Measurements from ENCODE around the gene RELN. TPM values are rescaled to one million over a fixed set of nuclear protein-coding genes. Genes with fewer than 3 reads are reported as not detected.

Gene RELN
- total and polyA plus RNA-seq, 2 experiments from 2014 or later, result 3.9 to 22.0 TPM

DNA sequence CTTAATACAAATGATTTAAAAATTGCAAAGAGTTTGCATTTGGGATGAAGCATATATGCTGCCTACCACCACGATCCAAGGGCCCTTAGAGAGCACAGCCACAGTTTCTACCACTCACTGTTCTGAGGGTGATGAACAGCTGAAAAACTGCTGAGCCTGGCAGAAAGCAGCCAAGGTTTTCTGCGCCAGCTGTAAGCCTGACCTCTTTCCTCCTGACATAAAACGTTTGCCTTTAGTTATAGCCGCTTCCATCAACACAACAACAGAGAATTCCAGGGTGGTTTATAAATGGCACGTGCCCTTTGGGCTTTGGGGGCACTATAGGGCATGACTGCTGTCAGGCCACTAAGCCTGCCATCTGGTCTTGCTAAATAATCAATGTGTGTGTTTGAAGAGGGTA is 222.8 kb downstream of the RELN start:
- TF ChIP-seq EZH2 (IDR thresholded peaks at IDR 0.05; ENCODE audit: borderline replicate concordance) (no peak), EZH2phosphoT487 (IDR thresholded peaks at IDR 0.05; ENCODE audit: low read depth, severe bottlenecking, unreplicated experiment) (no peak)
- TF ChIP-seq, protein P1, sequence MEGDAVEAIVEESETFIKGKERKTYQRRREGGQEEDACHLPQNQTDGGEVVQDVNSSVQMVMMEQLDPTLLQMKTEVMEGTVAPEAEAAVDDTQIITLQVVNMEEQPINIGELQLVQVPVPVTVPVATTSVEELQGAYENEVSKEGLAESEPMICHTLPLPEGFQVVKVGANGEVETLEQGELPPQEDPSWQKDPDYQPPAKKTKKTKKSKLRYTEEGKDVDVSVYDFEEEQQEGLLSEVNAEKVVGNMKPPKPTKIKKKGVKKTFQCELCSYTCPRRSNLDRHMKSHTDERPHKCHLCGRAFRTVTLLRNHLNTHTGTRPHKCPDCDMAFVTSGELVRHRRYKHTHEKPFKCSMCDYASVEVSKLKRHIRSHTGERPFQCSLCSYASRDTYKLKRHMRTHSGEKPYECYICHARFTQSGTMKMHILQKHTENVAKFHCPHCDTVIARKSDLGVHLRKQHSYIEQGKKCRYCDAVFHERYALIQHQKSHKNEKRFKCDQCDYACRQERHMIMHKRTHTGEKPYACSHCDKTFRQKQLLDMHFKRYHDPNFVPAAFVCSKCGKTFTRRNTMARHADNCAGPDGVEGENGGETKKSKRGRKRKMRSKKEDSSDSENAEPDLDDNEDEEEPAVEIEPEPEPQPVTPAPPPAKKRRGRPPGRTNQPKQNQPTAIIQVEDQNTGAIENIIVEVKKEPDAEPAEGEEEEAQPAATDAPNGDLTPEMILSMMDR (IDR thresholded peaks at IDR 0.05; ENCODE audit: poor library complexity), result no peak
- DNase-seq (ENCODE audit: low spot score), result no peak
- Histone ChIP-seq H2AFZ (no peak overlapping the region), H3K27ac (no peak overlapping the region), H3K4me1 (ENCODE audit: insufficient read depth) (no peaks in the 10 kb centered on the region), H3K36me3 (replicated peaks; ENCODE audit: insufficient read depth, low read depth) (no peaks in the 10 kb centered on the region), H4K20me1 (ENCODE audit: insufficient read depth, poor library complexity, severe bottlenecking) (no peaks in the 10 kb centered on the region), H3K4me2 (no peak overlapping the region), H3K27me3 (no peaks in the 10 kb centered on the region), H3K79me2 (no peaks in the 10 kb centered on the region), H3K9me2 (replicated peaks; ENCODE audit: insufficient read depth) (no peaks in the 10 kb centered on the region), H3K4me3 (no peak overlapping the region), H3K9me3 (ENCODE audit: low read depth) (no peaks in the 10 kb centered on the region)
- 74% methylated on average over 5 of the region's 5 CpGs for WGBS (ENCODE audit: low lambda C conversion rate, missing lambda C conversion rate)

DNA sequence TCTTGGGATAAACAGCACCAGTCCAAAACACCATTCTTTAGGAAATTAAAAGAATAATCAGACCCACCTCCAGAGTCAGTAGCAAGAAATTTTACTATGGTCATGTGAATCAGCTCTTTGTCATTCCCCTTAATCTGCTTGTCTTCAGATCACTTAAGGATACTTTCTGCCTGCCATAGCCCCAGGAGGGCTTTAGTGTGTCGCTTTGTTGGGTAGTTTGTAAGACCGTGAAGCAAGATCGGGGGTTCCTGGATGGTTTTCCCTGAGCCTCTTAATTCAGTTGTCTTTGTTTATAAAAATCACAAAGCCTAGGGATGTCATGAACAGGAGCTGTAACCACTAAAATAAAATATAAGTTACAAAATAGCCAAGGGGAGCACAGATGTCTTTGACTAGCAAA is 223.6 kb downstream of the RELN start:
- DNase-seq (ENCODE audit: low spot score), result no peak
- no peak for TF ChIP-seq EZH2phosphoT487 (IDR thresholded peaks at IDR 0.05; ENCODE audit: low read depth, severe bottlenecking, unreplicated experiment)
- TF ChIP-seq, protein P1 (IDR thresholded peaks at IDR 0.05; ENCODE audit: poor library complexity), result no peak
- TF ChIP-seq EZH2 (IDR thresholded peaks at IDR 0.05; ENCODE audit: borderline replicate concordance), result no peak
- Histone ChIP-seq H3K36me3 (replicated peaks; ENCODE audit: insufficient read depth, low read depth) (no peaks in the 10 kb centered on the region), H3K4me3 (no peak overlapping the region), H3K4me2 (no peak overlapping the region), H3K4me1 (ENCODE audit: insufficient read depth) (no peaks in the 10 kb centered on the region), H3K9me3 (ENCODE audit: low read depth) (no peaks in the 10 kb centered on the region), H2AFZ (no peak overlapping the region), H4K20me1 (ENCODE audit: insufficient read depth, poor library complexity, severe bottlenecking) (no peaks in the 10 kb centered on the region), H3K27me3 (no peaks in the 10 kb centered on the region), H3K79me2 (no peaks in the 10 kb centered on the region), H3K27ac (no peak overlapping the region), H3K9me2 (replicated peaks; ENCODE audit: insufficient read depth) (no peaks in the 10 kb centered on the region)
- WGBS (ENCODE audit: low lambda C conversion rate, missing lambda C conversion rate), result 41% methylated on average over 3 of the region's 3 CpGs

DNA sequence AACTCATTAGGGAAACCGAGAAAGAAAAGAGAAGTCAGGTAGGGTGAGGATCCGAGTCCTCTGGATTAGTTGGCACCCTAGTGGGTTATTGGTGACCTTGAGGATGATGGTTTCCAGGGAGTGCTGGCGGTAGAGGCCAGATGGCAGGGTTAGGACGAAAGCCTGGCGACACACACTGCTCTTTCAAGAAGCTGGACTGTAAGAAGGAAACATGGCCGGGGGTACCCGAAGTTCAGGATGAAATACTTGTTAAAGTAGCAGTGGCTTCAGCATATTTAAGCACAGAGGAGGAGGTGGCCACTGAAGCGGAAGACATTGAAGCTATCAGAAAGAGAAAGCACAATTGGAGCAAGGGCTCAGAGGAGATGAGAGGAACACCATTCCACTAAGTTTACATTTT is 224.6 kb downstream of the RELN start:
- H3K27me3 ChIP-seq, result no peaks in the 10 kb centered on the region
- no peaks in the 10 kb centered on the region for H3K36me3 ChIP-seq (replicated peaks; ENCODE audit: insufficient read depth, low read depth)
- H3K4me3 ChIP-seq, result no peak overlapping the region
- no peak overlapping the region for H2AFZ ChIP-seq
- no peaks in the 10 kb centered on the region for H4K20me1 ChIP-seq (ENCODE audit: insufficient read depth, poor library complexity, severe bottlenecking)
- WGBS (ENCODE audit: low lambda C conversion rate, missing lambda C conversion rate), result 89% methylated on average over 8 of the region's 8 CpGs
- H3K9me3 ChIP-seq (ENCODE audit: low read depth), result no peaks in the 10 kb centered on the region
- no peak overlapping the region for H3K27ac ChIP-seq
- no peaks in the 10 kb centered on the region for H3K79me2 ChIP-seq
- H3K9me2 ChIP-seq (replicated peaks; ENCODE audit: insufficient read depth), result no peaks in the 10 kb centered on the region
- no peaks in the 10 kb centered on the region for H3K4me1 ChIP-seq (ENCODE audit: insufficient read depth)
- no peak overlapping the region for H3K4me2 ChIP-seq
- no peak for DNase-seq (ENCODE audit: low spot score)
- TF ChIP-seq, protein P1 (IDR thresholded peaks at IDR 0.05; ENCODE audit: poor library complexity), result no peak
- TF ChIP-seq EZH2 (IDR thresholded peaks at IDR 0.05; ENCODE audit: borderline replicate concordance), result no peak
- no peak for TF ChIP-seq EZH2phosphoT487 (IDR thresholded peaks at IDR 0.05; ENCODE audit: low read depth, severe bottlenecking, unreplicated experiment)

DNA sequence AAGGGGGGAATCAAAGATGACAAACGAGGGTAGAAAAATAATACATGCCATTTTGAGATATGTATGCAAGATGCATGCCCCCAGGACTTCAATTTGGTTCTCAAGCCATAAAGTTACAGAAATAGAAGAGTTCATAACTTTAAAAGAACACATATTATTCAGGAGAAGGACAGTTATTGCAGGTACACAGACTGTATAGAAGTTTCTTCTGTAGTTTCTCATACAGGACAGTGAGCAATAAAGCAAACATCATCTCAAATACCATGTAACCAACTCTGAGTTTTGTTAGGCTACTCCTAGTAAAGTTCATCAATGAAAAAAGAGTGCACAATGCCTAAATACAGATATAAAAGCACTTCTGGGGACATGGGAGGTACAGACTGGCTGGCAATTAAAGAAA is 226.6 kb downstream of the RELN start:
- WGBS (ENCODE audit: low lambda C conversion rate, missing lambda C conversion rate), result 58% methylated on average over 1 of the region's 1 CpG
- no peaks in the 10 kb centered on the region for H3K79me2 ChIP-seq

More for the DNA sequence above, 226.6 kb downstream of the RELN start:
- TF ChIP-seq, protein P1 (IDR thresholded peaks at IDR 0.05; ENCODE audit: poor library complexity), result no peak
- no peak for TF ChIP-seq EZH2 (IDR thresholded peaks at IDR 0.05; ENCODE audit: borderline replicate concordance)
- no peak for TF ChIP-seq EZH2phosphoT487 (IDR thresholded peaks at IDR 0.05; ENCODE audit: low read depth, severe bottlenecking, unreplicated experiment)
- Histone ChIP-seq H3K27me3 (no peaks in the 10 kb centered on the region), H3K9me2 (replicated peaks; ENCODE audit: insufficient read depth) (no peaks in the 10 kb centered on the region), H3K4me3 (no peak overlapping the region), H2AFZ (no peak overlapping the region), H3K4me2 (no peak overlapping the region), H3K4me1 (ENCODE audit: insufficient read depth) (no peaks in the 10 kb centered on the region), H3K36me3 (replicated peaks; ENCODE audit: insufficient read depth, low read depth) (no peaks in the 10 kb centered on the region), H3K27ac (no peak overlapping the region), H4K20me1 (ENCODE audit: insufficient read depth, poor library complexity, severe bottlenecking) (no peaks in the 10 kb centered on the region), H3K9me3 (ENCODE audit: low read depth) (no peaks in the 10 kb centered on the region)
- DNase-seq (ENCODE audit: low spot score), result no peak

Data from hepatocyte (in vitro differentiated cells).